ENCODE measurements around the gene C6orf89. TPM values are rescaled to one million over a fixed set of nuclear protein-coding genes. Genes with fewer than 3 reads are reported as not detected.
A peak's percentile ranks its signal among the peaks of the same experiment; 100 is the strongest.

C6orf89 gene
- total and polyA plus RNA-seq, 2 of the 8 experiments (the other 6 are each of a cell fraction or from before 2014, with no cell fraction given) = 4.6 to 12.3 TPM

GRCh38 chr6:36969988-36970891, 84.5 kb downstream of the C6orf89 start:
- Histone ChIP-seq H3K9me3 (ENCODE audit: insufficient read depth in 2 of 2, low read depth in 1 of 2, low read length in 1 of 2) (no peaks in the 10 kb centered on the region), H2AK5ac (ENCODE audit: low read depth, low read length) (no peak overlapping the region), H3K56ac (replicated peaks; ENCODE audit: insufficient read length, low read depth, low read length) (no peak overlapping the region), H2BK12ac (ENCODE audit: low read depth, low read length) (no peak overlapping the region), H3K18ac (ENCODE audit: extremely low read depth, low read length) (no peak overlapping the region), H2BK120ac (replicated peaks; ENCODE audit: low read depth, low read length) (no peak overlapping the region), H4K5ac (ENCODE audit: insufficient read length, low read depth, low read length) (no peak overlapping the region), H3K27me3 (replicated peaks in 1 of 4; ENCODE audit: control insufficient read depth in 3 of 4, extremely low read depth in 1 of 4, insufficient read depth in 3 of 4, low read length in 3 of 4) (no peaks in the 10 kb centered on the region), H3K4me1 (replicated peaks in 1 of 4; ENCODE audit: control insufficient read depth in 3 of 4, insufficient read depth in 4 of 4, low read length in 3 of 4) (no peaks in the 10 kb centered on the region), H3K23me2 (ENCODE audit: low read depth, low read length) (no peaks in the 10 kb centered on the region), H3K79me1 (ENCODE audit: low read depth, low read length) (no peaks in the 10 kb centered on the region; the same call in 1 of the 2 replicates), H2BK5ac (ENCODE audit: low read depth, low read length) (0 out of 2 replicates have a peak overlapping the region, but pooled peaks have one; percentile 72), H3K14ac (ENCODE audit: insufficient read length) (no peak overlapping the region), H3K4me3 (ENCODE audit: extremely low read depth in 1 of 4, insufficient read depth in 2 of 4, low read depth in 3 of 4, low read length in 4 of 4) (no peak overlapping the region), H2BK15ac (ENCODE audit: low read length) (no peak overlapping the region), H4K91ac (replicated peaks; ENCODE audit: insufficient read length, low read length) (no peak overlapping the region), H4K20me1 (replicated peaks in 1 of 2; ENCODE audit: control insufficient read depth in 1 of 2, insufficient read depth in 2 of 2, low read length in 2 of 2) (peaks cover 3 to 6% of the 10 kb centered on the region in 2 experiments), H3K36me3 (ENCODE audit: control insufficient read depth in 2 of 4, insufficient read depth in 4 of 4, low read length in 3 of 4) (peaks cover 42 to 75% (median 69%) of the 10 kb centered on the region in 4 experiments), H4K8ac (ENCODE audit: extremely low read depth, insufficient read depth, low read length) (0 out of 2 replicates have a peak overlapping the region, but pooled peaks have one; percentile 37), H3K23ac (ENCODE audit: insufficient read length) (no peak overlapping the region), H2AFZ (ENCODE audit: low read length) (no peak overlapping the region), H3K79me2 (ENCODE audit: control insufficient read depth in 1 of 2, insufficient read depth in 2 of 2, low read length in 2 of 2) (no peaks in the 10 kb centered on the region), H2BK20ac (ENCODE audit: low read length) (no peak overlapping the region), H3K4me2 (ENCODE audit: insufficient read depth in 1 of 2, low read depth in 2 of 2, low read length in 2 of 2) (no peak overlapping the region), H3K4ac (replicated peaks; ENCODE audit: insufficient read length, low read depth, low read length) (no peak overlapping the region), H3K9ac (replicated peaks in 1 of 4; ENCODE audit: extremely low read depth in 1 of 4, low read depth in 3 of 4, low read length in 3 of 4) (no peak overlapping the region), H3K27ac (ENCODE audit: low read depth, low read length) (peak overlapping the region; percentile 66; the same call in 1 of the 2 replicates)
- 96% methylated on average over 17 of the region's 17 CpGs; no CpG with 5 or more reads in 1 of the 2 experiments for WGBS, 2 experiments (ENCODE audit: extremely low coverage in 1 of 2, insufficient coverage in 1 of 2, insufficient read length in 1 of 2, insufficient replicate concordance in 2 of 2, low coverage in 1 of 2, low lambda C conversion rate in 2 of 2, missing lambda C conversion rate in 1 of 2)
- TF ChIP-seq SIX5 (IDR thresholded peaks at IDR 0.05; ENCODE audit: low read depth, low read length) = no peak
- TF ChIP-seq RBBP5 (IDR thresholded peaks at IDR 0.05; ENCODE audit: borderline replicate concordance, low read depth, low read length) = no peak
- TF ChIP-seq POU5F1 (IDR thresholded peaks at IDR 0.05; ENCODE audit: low read depth, low read length) = no peak
- no peak for TF ChIP-seq TAF1 (IDR thresholded peaks at IDR 0.05; ENCODE audit: low read depth, low read length)
- TF ChIP-seq SP2 (IDR thresholded peaks at IDR 0.05; ENCODE audit: low read length) = no peak
- no peak for TF ChIP-seq RNF2 (IDR thresholded peaks at IDR 0.05; ENCODE audit: borderline replicate concordance, low read depth, low read length, missing control alignments, poor library complexity, severe bottlenecking)
- no peak for TF ChIP-seq RFX5 (IDR thresholded peaks at IDR 0.05; ENCODE audit: borderline replicate concordance, low read depth, low read length)
- TF ChIP-seq, protein P1, sequence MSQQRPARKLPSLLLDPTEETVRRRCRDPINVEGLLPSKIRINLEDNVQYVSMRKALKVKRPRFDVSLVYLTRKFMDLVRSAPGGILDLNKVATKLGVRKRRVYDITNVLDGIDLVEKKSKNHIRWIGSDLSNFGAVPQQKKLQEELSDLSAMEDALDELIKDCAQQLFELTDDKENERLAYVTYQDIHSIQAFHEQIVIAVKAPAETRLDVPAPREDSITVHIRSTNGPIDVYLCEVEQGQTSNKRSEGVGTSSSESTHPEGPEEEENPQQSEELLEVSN (IDR thresholded peaks at IDR 0.05) = no peak
- DNase-seq (ENCODE audit: low read depth in 1 of 2, low spot score in 2 of 2) (no peak), FAIRE-seq (no peak)
- ChIA-PET POLR2A (ENCODE audit: partially characterized antibody) (interaction anchor here (0.5 to 1.7 kb wide), 4 partner anchors 11 to 41 kb away, joined by 3 to 4 read pairs (median 4); no protein-coding TSS in a partner anchor), CTCF (ENCODE audit: partially characterized antibody) (interaction anchor here (0.5 to 3.1 kb wide), 9 partner anchors 8 to 521 kb away, joined by 3 to 12 read pairs (median 3); no protein-coding TSS in a partner anchor)
